Fibroblast of lung (primary cell): ENCODE measurements around the gene C11orf52.

ENCODE experiments used
- CTCF ChIP-seq, 2 donors: IDR thresholded peaks in 1 of 2; conservative IDR thresholded peaks in 1 of 2; 1 replicate in 1 of 2; 2 replicates in 1 of 2; pipeline ENCODE4 v1.5.1; 2011 to 2012; ENCODE audit warnings: low read length in 2 of 2, control low read depth in 1 of 2, inconsistent platforms in 1 of 2, low read depth in 1 of 2, mild to moderate bottlenecking in 1 of 2
- EZH2 ChIP-seq: IDR thresholded peaks from 2 replicates; pipeline ENCODE4 v1.5.1; 2012; ENCODE audit warnings: low read length, control low read depth, mild to moderate bottlenecking; ENCODE audit errors: missing control alignments

GRCh38 chr11:111969344-111969743 lies 50.6 kb downstream of the C11orf52 start:
- TF ChIP-seq CTCF (conservative IDR thresholded peaks at IDR 0.05 in 1 of 2, IDR thresholded peaks at IDR 0.05 in 1 of 2; ENCODE audit: low read depth in 1 of 2, low read length in 2 of 2) (no peak), EZH2 (no peak)
